K562 (cell line): ENCODE measurements around the gene EZH1. TPM values are rescaled to one million over a fixed set of nuclear protein-coding genes. Genes with fewer than 3 reads are reported as not detected.

Source experiments
- BCOR ChIP-seq: fragments of 450-650 bp; IDR thresholded peaks from 2 replicates; pipeline ENCODE4 v1.6.1; 2016
- CAMTA2 ChIP-seq: fragments of 250-450 bp; sonication (Bioruptor Pico); conservative IDR thresholded peaks from 2 replicates; pipeline ENCODE4 v1.5.1; 2022
- CHD1 ChIP-seq: fragments of 200-600 bp; sonication (generic); IDR thresholded peaks from one replicate; pipeline ENCODE4 v1.6.1; 2012; ENCODE audit warnings: mild to moderate bottlenecking, moderate library complexity, low read length, inconsistent platforms
- CHD2 ChIP-seq: IDR thresholded peaks from 2 replicates; pipeline ENCODE4 v1.6.1; 2011; ENCODE audit warnings: low read depth, low read length
- CLOCK ChIP-seq: fragments of 250-450 bp; sonication (Bioruptor Pico); IDR thresholded peaks from 2 replicates; pipeline ENCODE4 v1.4.0; 2020; ENCODE audit warnings: mild to moderate bottlenecking, moderate library complexity, borderline replicate concordance
- DMBX1 ChIP-seq: fragments of 250-450 bp; sonication (Bioruptor Pico); IDR thresholded peaks from 2 replicates; pipeline ENCODE4 v1.8.0; 2022; ENCODE audit warnings: inconsistent platforms, mild to moderate bottlenecking, moderate library complexity, borderline replicate concordance
- DPF2 ChIP-seq: fragments of 450-650 bp; IDR thresholded peaks from 2 replicates; pipeline ENCODE4 v1.6.1; 2016
- ELF2 ChIP-seq: fragments of 250-450 bp; sonication (Bioruptor Pico); IDR thresholded peaks from 2 replicates; pipeline ENCODE4 v1.5.0; 2021; ENCODE audit warnings: mild to moderate bottlenecking
- ESRRA ChIP-seq: fragments of 450-650 bp; IDR thresholded peaks from 2 replicates; pipeline ENCODE4 v1.6.1; 2014; ENCODE audit warnings: low read depth, mild to moderate bottlenecking, moderate library complexity, borderline replicate concordance
- ETS2 ChIP-seq: IDR thresholded peaks from 2 replicates; pipeline ENCODE4 v1.6.1; 2016; ENCODE audit warnings: borderline replicate concordance, missing genetic modification characterization, mild to moderate bottlenecking, moderate library complexity, missing compliant biosample characterization; ENCODE audit not compliant: poor library complexity, severe bottlenecking
- ETV1 ChIP-seq: fragments of 450-650 bp; conservative IDR thresholded peaks from 2 replicates; pipeline ENCODE4 v1.6.1; 2016; ENCODE audit warnings: missing genetic modification characterization, control low read depth, low read depth, missing compliant biosample characterization
- HDAC1 ChIP-seq, 2 experiments: fragments of 450-650 bp; IDR thresholded peaks; 2 replicates each; pipeline ENCODE4 v1.6.1; 2016 to 2017; ENCODE audit warnings: inconsistent platforms in 1 of 2, mild to moderate bottlenecking in 1 of 2, moderate library complexity in 1 of 2
- HDGF ChIP-seq: fragments of 450-650 bp; IDR thresholded peaks from 2 replicates; pipeline ENCODE4 v1.6.1; 2016
- KLF6 ChIP-seq: fragments of 250-450 bp; sonication (Bioruptor Pico); IDR thresholded peaks from 2 replicates; pipeline ENCODE4 v1.4.0; 2020; ENCODE audit warnings: mild to moderate bottlenecking, moderate library complexity, borderline replicate concordance
- MAZ ChIP-seq, 2 experiments: fragments of 450-650 bp in 1 of 2; sonication (generic) in 1 of 2; formaldehyde crosslinking; IDR thresholded peaks in 1 of 2; conservative IDR thresholded peaks in 1 of 2; 2 replicates each; pipeline versions ENCODE4 v1.4.0 to v1.5.0; 2020; ENCODE audit warnings: mild to moderate bottlenecking in 1 of 2, missing genetic modification reagents in 1 of 2
- MLLT1 ChIP-seq, 2 experiments: fragments of 450-650 bp; IDR thresholded peaks; 2 replicates each; pipeline ENCODE4 v1.6.1; 2016
- NCOA2 ChIP-seq, 2 experiments: fragments of 450-650 bp; IDR thresholded peaks; 2 replicates each; pipeline ENCODE4 v1.6.1; 2018; ENCODE audit warnings: mild to moderate bottlenecking in 2 of 2, moderate library complexity in 1 of 2; ENCODE audit not compliant: partially characterized antibody in 2 of 2
- NFYB ChIP-seq: IDR thresholded peaks from 2 replicates; pipeline ENCODE4 v1.6.1; 2011; ENCODE audit warnings: mild to moderate bottlenecking, moderate library complexity; ENCODE audit not compliant: insufficient read length; ENCODE audit errors: extremely low read depth
- NR2C1 ChIP-seq, 2 experiments: fragments of 450-650 bp; IDR thresholded peaks; 2 replicates each; pipeline ENCODE4 v1.6.1; 2017; ENCODE audit warnings: mild to moderate bottlenecking in 2 of 2, antibody characterized with exemption in 1 of 2, inconsistent platforms in 1 of 2, missing compliant biosample characterization in 1 of 2, missing genetic modification characterization in 1 of 2
- PURB ChIP-seq: sonication (generic); formaldehyde crosslinking; IDR thresholded peaks from 2 replicates; pipeline ENCODE4 v1.9.0; 2021; ENCODE audit warnings: low read depth, mild to moderate bottlenecking, missing genetic modification reagents
- TAF7 ChIP-seq: fragments of 450-650 bp; IDR thresholded peaks from 2 replicates; pipeline ENCODE4 v1.6.1; 2016; ENCODE audit warnings: missing genetic modification characterization, missing compliant biosample characterization
- ZBTB9 ChIP-seq: fragments of 450-650 bp; formaldehyde crosslinking; IDR thresholded peaks from 2 replicates; pipeline ENCODE4 v1.4.0; 2020; ENCODE audit warnings: mild to moderate bottlenecking, moderate library complexity
- ZNF551 ChIP-seq: fragments of 250-450 bp; sonication (Bioruptor Pico); IDR thresholded peaks from 2 replicates; pipeline ENCODE4 v1.5.0; 2021; ENCODE audit warnings: mild to moderate bottlenecking, moderate library complexity
- polyA plus RNA-seq, 8 experiments: library from polyadenylated mRNA; depleted of rRNA in 4 of 8; stranded (reverse) in 5 of 8; unstranded in 3 of 8; fragments of >200 nt; fragmentation: Nextera tagmentation in 2 of 8; fragmentation: Illumina TruSeq in 1 of 8; extraction: Ambion mirVana in 2 of 8; extraction: Trizol in 1 of 8; gene quantifications; 2 replicates each; pipeline versions ENCODE4 v1.2.1 to v1.2.3, GENCODE V29; 2011 to 2014; ENCODE audit warnings: inconsistent platforms in 1 of 8, missing spikeins in 1 of 8
- total RNA-seq, 7 experiments: library from RNA; depleted of rRNA in 6 of 7; stranded (reverse); fragments of >200 nt in 6 of 7; fragmentation: Illumina TruSeq in 2 of 7; extraction: Trizol in 2 of 7; gene quantifications; 2 replicates each; pipeline versions ENCODE4 v1.2.1 to v1.2.3, GENCODE V29; 2011 to 2021; ENCODE audit warnings: low replicate concordance in 1 of 7

EZH1 gene
- total and polyA plus RNA-seq, 9 of the 15 experiments (the other 6 are each of a cell fraction or from before 2014, with no cell fraction given), result 8.6 to 40.8 (median 22.9) TPM

- peak in 1 of 2 experiments; percentile 56; a peak in 1 of 4 replicates for TF ChIP-seq MLLT1 (IDR thresholded peaks at IDR 0.05)
- peak; percentile 54; the same call in 1 of the 2 replicates for TF ChIP-seq HDGF
- peak in 1 of 2 experiments; percentile 84; a peak in 1 of 4 replicates for TF ChIP-seq HDAC1 (IDR thresholded peaks at IDR 0.05)
- peak; percentile 90 for TF ChIP-seq CHD2
- 0 out of 2 replicates have a peak, but pooled peaks have one; percentile 39 for TF ChIP-seq BCOR
- no peak; the same call in 1 of the 2 replicates for TF ChIP-seq DPF2
- no peak for TF ChIP-seq NFYB
- no peak for TF ChIP-seq CLOCK (CRISPR knock-in tag)
- no peak for TF ChIP-seq KLF6 (CRISPR knock-in tag)
- peak; percentile 70; the same call in 1 of the 2 replicates for TF ChIP-seq ETV1 (tag)
- no peak for TF ChIP-seq PURB (CRISPR knock-in tag)
- TF ChIP-seq NCOA2 (IDR thresholded peaks at IDR 0.05; ENCODE audit: partially characterized antibody in 2 of 2), result no peak
- TF ChIP-seq ETS2 (tag), result no peak
- TF ChIP-seq CAMTA2, result no peak
- TF ChIP-seq ELF2, result no peak
- no peak for TF ChIP-seq TAF7
- TF ChIP-seq NR2C1 (IDR thresholded peaks at IDR 0.05), result no peak
- TF ChIP-seq NR2C1 (tag; IDR thresholded peaks at IDR 0.05), result no peak
- TF ChIP-seq DMBX1 (CRISPR knock-in tag), result no peak
- no peak for TF ChIP-seq ZNF551 (CRISPR knock-in tag)
- TF ChIP-seq ZBTB9 (CRISPR knock-in tag), result no peak
- TF ChIP-seq MAZ (CRISPR knock-in tag; conservative IDR thresholded peaks at IDR 0.05 in 1 of 2, IDR thresholded peaks at IDR 0.05 in 1 of 2), result peak; percentile 45 to 65; a peak in 2 of 4 replicates
- peak; percentile 37 for TF ChIP-seq CHD1
- peak; percentile 56; the same call in 1 of the 2 replicates for TF ChIP-seq ESRRA
These were observed 66.7 kb downstream of the EZH1 start (continued) for GRCh38 chr17:42677921-42678781.
